Raji (cell line): Measurements from ENCODE around the gene SGCB.

Source experiments
- POLR2A ChIP-seq: IDR thresholded peaks from 2 replicates; pipeline ENCODE4 v1.6.1; 2011; ENCODE audit warnings: low read depth, low read length, control low read depth; ENCODE audit not compliant: insufficient read depth

Gene SGCB

GRCh38 chr4:51999250-51999649 is 38.8 kb downstream of the SGCB start:
- TF ChIP-seq POLR2A: no peak

- TF ChIP-seq POLR2A: no peak
These were observed 39.3 kb downstream of the SGCB start for GRCh38 chr4:51998837-51999236.

- no peak for TF ChIP-seq POLR2A
These were observed 40.5 kb downstream of the SGCB start for GRCh38 chr4:51997647-51998046.

- TF ChIP-seq POLR2A: no peak
These were observed 42.4 kb downstream of the SGCB start for GRCh38 chr4:51995647-51996220.
